Brain microvascular endothelial cell (primary cell): Measurements from ENCODE around the gene GIT1.
A peak's percentile ranks its signal among the peaks of the same experiment; 100 is the strongest.

Experiments used
- DNase-seq: peaks from one replicate; pipeline ENCODE4 v3.0.0-alpha.2; 2020
- H3K27ac ChIP-seq: fragments of 250-450 bp; sonication (Bioruptor Pico); 2 replicates; pipeline ENCODE4 v1.5.1; 2020; ENCODE audit warnings: mild to moderate bottlenecking, moderate library complexity
- H3K27me3 ChIP-seq: fragments of 250-450 bp; sonication (Bioruptor Pico); replicated peaks from 2 replicates; pipeline ENCODE4 v1.5.1; 2020; ENCODE audit warnings: mild to moderate bottlenecking
- H3K36me3 ChIP-seq: fragments of 250-450 bp; sonication (Bioruptor Pico); replicated peaks from 2 replicates; pipeline ENCODE4 v1.5.1; 2020; ENCODE audit warnings: mild to moderate bottlenecking
- H3K4me3 ChIP-seq: 2 replicates; pipeline ENCODE4 v1.5.1; 2011; ENCODE audit warnings: low read depth, mild to moderate bottlenecking, control low read depth, low read length, moderate library complexity
- CTCF ChIP-seq: IDR thresholded peaks from 2 replicates; pipeline ENCODE4 v1.5.1; 2011; ENCODE audit warnings: low read depth, mild to moderate bottlenecking, moderate library complexity, low read length, control low read depth, inconsistent platforms; ENCODE audit errors: missing control alignments
- in situ Hi-C: cut with HindIII; loops from 2 replicates; pipeline ENCODE4 v1.10.0; 2017; ENCODE audit warnings: low sequenced_read_pairs, low pct_ligation_motif_present

The GIT1 gene

GRCh38 chr17:29614349-29615047 is 25.1 kb upstream of the GIT1 start:
- TF ChIP-seq CTCF = no peak
- DNase-seq = no peak
- Histone ChIP-seq H3K27me3 (no peaks in the 10 kb centered on the region), H3K27ac (no peak overlapping the region), H3K4me3 (no peak overlapping the region), H3K36me3 (no peaks in the 10 kb centered on the region)
- in situ Hi-C loops = no loop called here

GRCh38 chr17:29613856-29614255 is 24.4 kb upstream of the GIT1 start:
- in situ Hi-C loops = no loop called here
- Histone ChIP-seq H3K27ac (no peak overlapping the region), H3K36me3 (no peaks in the 10 kb centered on the region), H3K27me3 (no peaks in the 10 kb centered on the region), H3K4me3 (peak overlapping the region; percentile 39)
- DNase-seq = no peak
- no peak for TF ChIP-seq CTCF

GRCh38 chr17:29613352-29613837 is 23.9 kb upstream of the GIT1 start:
- H3K36me3 ChIP-seq = no peaks in the 10 kb centered on the region
- in situ Hi-C loops = no loop called here
- no peak overlapping the region for H3K27ac ChIP-seq
- peak overlapping the region; percentile 39 for H3K4me3 ChIP-seq
- peak; percentile 91 for DNase-seq
- peak; percentile 67 for TF ChIP-seq CTCF
- no peaks in the 10 kb centered on the region for H3K27me3 ChIP-seq

- Histone ChIP-seq H3K36me3 (no peaks in the 10 kb centered on the region), H3K4me3 (no peak overlapping the region), H3K27ac (no peak overlapping the region), H3K27me3 (no peaks in the 10 kb centered on the region)
- in situ Hi-C loops = no loop called here
- no peak for DNase-seq
- no peak for TF ChIP-seq CTCF
These were observed 23.2 kb upstream of the GIT1 start for GRCh38 chr17:29612404-29613280.

- Histone ChIP-seq H3K27ac (no peak overlapping the region), H3K27me3 (no peaks in the 10 kb centered on the region), H3K36me3 (no peaks in the 10 kb centered on the region), H3K4me3 (no peak overlapping the region)
- TF ChIP-seq CTCF = no peak
- no peak for DNase-seq
- in situ Hi-C loops = no loop called here
These were observed 22.6 kb upstream of the GIT1 start for GRCh38 chr17:29612094-29612403.
